IPS DF 4.7 (cell line): ENCODE measurements around the gene CCNI2.
"Not testable (repeated sequence)": the region's sequence is repeated elsewhere in the genome, so short reads cannot be mapped to it uniquely, and the experiment has no call there.

Experiments
- DNase-seq: peaks from one replicate; pipeline ENCODE4 v3.0.0-alpha.2; 2013; ENCODE audit warnings: low spot score; ENCODE audit errors: extremely low read depth

CCNI2 gene

GRCh38 chr5:132780577-132780976 is 33.4 kb downstream of the CCNI2 start:
- DNase-seq = no peak

- DNase-seq = no peak
Measured at GRCh38 chr5:132781029-132781428, 33.8 kb downstream of the CCNI2 start.

GRCh38 chr5:132782101-132782500 is 34.9 kb downstream of the CCNI2 start:
- no peak for DNase-seq

GRCh38 chr5:132785365-132785764 is 38.1 kb downstream of the CCNI2 start:
- no peak for DNase-seq

GRCh38 chr5:132785864-132786263 is 38.6 kb downstream of the CCNI2 start:
- DNase-seq = no peak

- DNase-seq = no peak
Measured at GRCh38 chr5:132787076-132787475, 39.9 kb downstream of the CCNI2 start.

- DNase-seq = no peak
Measured at GRCh38 chr5:132788508-132788907, 41.3 kb downstream of the CCNI2 start.

- no peak for DNase-seq
Measured at GRCh38 chr5:132788990-132789886, 42.0 kb downstream of the CCNI2 start.

- no peak for DNase-seq
Measured at GRCh38 chr5:132790201-132790865, 43.1 kb downstream of the CCNI2 start.

GRCh38 chr5:132791026-132791425 is 43.8 kb downstream of the CCNI2 start:
- no peak for DNase-seq

- DNase-seq = no peak
Measured at GRCh38 chr5:132797651-132798050, 50.4 kb downstream of the CCNI2 start.

- no peak for DNase-seq
Measured at GRCh38 chr5:132799392-132799791, 52.2 kb downstream of the CCNI2 start.

GRCh38 chr5:132800545-132800944 is 53.3 kb downstream of the CCNI2 start:
- no peak for DNase-seq

GRCh38 chr5:132802044-132802684 is 54.9 kb downstream of the CCNI2 start:
- DNase-seq = no peak

- not testable (repeated sequence) for DNase-seq
Measured at GRCh38 chr5:132802685-132803066, 55.5 kb downstream of the CCNI2 start.
